MCF 10A (cell line): ENCODE results near the gene ALOX15B. TPM values are rescaled to one million over a fixed set of nuclear protein-coding genes. Genes with fewer than 3 reads are reported as not detected.

Experiments used
- BruUV-seq: library from RNA; stranded (reverse); fragments of 400-500 nt; replicated peaks from 2 replicates; lab custom pipeline; 2021; lab: Mats Ljungman, UMichigan
- CTCF ChIA-PET: fragments of 300-600 bp; sonication (Branson Sonifier 250); formaldehyde crosslinking; extraction: SDS; loops from one replicate; lab custom pipeline; 2021; ENCODE audit warnings: antibody characterized with exemption, inconsistent platforms; lab: Yijun Ruan, JAX
- POLR2A ChIA-PET: fragments of 300-600, 350-650 bp; sonication (Branson Sonifier 250); formaldehyde crosslinking; extraction: SDS; loops from one replicate; lab custom pipeline; 2020; ENCODE audit warnings: antibody characterized with exemption, inconsistent platforms; lab: Yijun Ruan, JAX
- DNase-seq: peaks from one replicate; pipeline ENCODE4 v3.0.0-alpha.2; 2018; ENCODE audit not compliant: unreplicated experiment
- H3K27ac Mint-ChIP-seq: one replicate; pipeline ENCODE4 v1.8.0; 2022; ENCODE audit warnings: mild to moderate bottlenecking, low read depth, mixed read lengths; ENCODE audit not compliant: unreplicated experiment
- H3K27me3 Mint-ChIP-seq: one replicate; pipeline ENCODE4 v1.8.0; 2022; ENCODE audit warnings: mixed read lengths; ENCODE audit not compliant: insufficient read depth, unreplicated experiment
- H3K36me3 Mint-ChIP-seq: one replicate; pipeline ENCODE4 v1.8.0; 2022; ENCODE audit warnings: mild to moderate bottlenecking, moderate library complexity, mixed read lengths; ENCODE audit not compliant: insufficient read depth, unreplicated experiment
- H3K4me1 Mint-ChIP-seq: one replicate; pipeline ENCODE4 v1.8.0; 2022; ENCODE audit warnings: mixed read lengths; ENCODE audit not compliant: insufficient read depth, unreplicated experiment
- H3K4me3 Mint-ChIP-seq: one replicate; pipeline ENCODE4 v1.8.0; 2022; ENCODE audit warnings: mild to moderate bottlenecking, moderate library complexity, mixed read lengths; ENCODE audit not compliant: unreplicated experiment
- H3K9me3 Mint-ChIP-seq: one replicate; pipeline ENCODE4 v1.8.0; 2022; ENCODE audit warnings: mixed read lengths; ENCODE audit not compliant: unreplicated experiment
- CTCF ChIP-seq: fragments of 200-600 bp; IDR thresholded peaks from one replicate; pipeline ENCODE4 v1.8.0; 2022; ENCODE audit warnings: antibody characterized with exemption, mild to moderate bottlenecking; ENCODE audit not compliant: unreplicated experiment
- intact Hi-C: fragments of 100-400 bp; cut with micrococcal nuclease; formaldehyde crosslinking; loops from 2 replicates; pipeline ENCODE4 v1.14.1; 2022
- total RNA-seq: library from RNA; stranded (reverse); gene quantifications from 2 replicates; pipeline ENCODE4 v1.2.3, GENCODE V29; 2022

The ALOX15B gene
- total RNA-seq, 1 experiment from 2014 or later, result 27.6 TPM

- no peak overlapping the region for H3K4me3 Mint-ChIP-seq
- peaks cover 5% of the 10 kb centered on the region for H3K4me1 Mint-ChIP-seq
- ChIA-PET CTCF (interaction anchor here (0.7 to 10.0 kb wide), 7 partner anchors 9 to 652 kb away, joined by 3 to 233 read pairs (median 4); partner anchors contain the start of gene ALOXE3), POLR2A (interaction anchor here (1.2 kb wide), 1 partner anchor 66 kb away, joined by 3 read pairs; no protein-coding TSS in a partner anchor)
- no peak overlapping the region for H3K27ac Mint-ChIP-seq
- no peak for TF ChIP-seq CTCF
- no peak for DNase-seq
- peaks cover 13% of the 10 kb centered on the region for H3K27me3 Mint-ChIP-seq
- intact Hi-C loops, result no loop called here
- peaks cover 9% of the 10 kb centered on the region for H3K36me3 Mint-ChIP-seq
- H3K9me3 Mint-ChIP-seq, result no peaks in the 10 kb centered on the region
- no TSS peak for BruUV-seq
Measured at GRCh38 chr17:8089728-8090127, 50.9 kb downstream of the ALOX15B start.

GRCh38 chr17:8091033-8091687 is 52.3 kb downstream of the ALOX15B start:
- TF ChIP-seq CTCF, result no peak
- Mint-ChIP-seq H3K4me1 (peaks cover 5% of the 10 kb centered on the region), H3K36me3 (peaks cover 9% of the 10 kb centered on the region), H3K9me3 (no peaks in the 10 kb centered on the region), H3K4me3 (no peak overlapping the region), H3K27me3 (peaks cover 13% of the 10 kb centered on the region), H3K27ac (no peak overlapping the region)
- ChIA-PET CTCF (interaction anchor here (0.9 to 10.0 kb wide), 7 partner anchors 8 to 31 kb away, joined by 3 to 233 read pairs (median 16); partner anchors contain the start of gene ALOXE3), POLR2A (interaction anchor here (0.6 to 1.2 kb wide), 3 partner anchors 46 to 64 kb away, joined by 3 read pairs; no protein-coding TSS in a partner anchor)
- intact Hi-C loops, result no loop called here
- no TSS peak for BruUV-seq
- no peak for DNase-seq

GRCh38 chr17:8095361-8095760 is 56.5 kb downstream of the ALOX15B start:
- DNase-seq, result no peak
- ChIA-PET CTCF (interaction anchor here (1.0 to 10.0 kb wide), 4 partner anchors 12 to 38 kb away, joined by 4 to 233 read pairs (median 28); no protein-coding TSS in a partner anchor), POLR2A (interaction anchor here (0.9 to 3.4 kb wide), 3 partner anchors 9 to 69 kb away, joined by 3 to 17 read pairs (median 4); no protein-coding TSS in a partner anchor)
- TF ChIP-seq CTCF, result peak; percentile 11
- Mint-ChIP-seq H3K4me1 (peaks cover 6% of the 10 kb centered on the region), H3K36me3 (peaks cover 5% of the 10 kb centered on the region), H3K27me3 (no peaks in the 10 kb centered on the region), H3K9me3 (no peaks in the 10 kb centered on the region), H3K27ac (no peak overlapping the region), H3K4me3 (no peak overlapping the region)
- no TSS peak for BruUV-seq
- intact Hi-C loops, result no loop called here

- no peak for DNase-seq
- POLR2A ChIA-PET, result no interaction called here
- CTCF ChIA-PET, result interaction anchor here (0.7 to 0.8 kb wide), 2 partner anchors 10 to 87 kb away, joined by 4 to 5 read pairs; no protein-coding TSS in a partner anchor
- Mint-ChIP-seq H3K36me3 (peaks cover 5% of the 10 kb centered on the region), H3K4me3 (no peak overlapping the region), H3K27ac (no peak overlapping the region), H3K4me1 (peaks cover 6% of the 10 kb centered on the region), H3K9me3 (no peaks in the 10 kb centered on the region), H3K27me3 (no peaks in the 10 kb centered on the region)
- intact Hi-C loops, result no loop called here
- no peak for TF ChIP-seq CTCF
- BruUV-seq, result no TSS peak
Measured at GRCh38 chr17:8096541-8096940, 57.7 kb downstream of the ALOX15B start.
